ENCODE results near the gene SPSB2.

- TF ChIP-seq CTCF (IDR thresholded peaks at IDR 0.05; ENCODE audit: low read length) (no peak), EZH2 (optimal IDR thresholded peaks at IDR 0.05; ENCODE audit: low read depth, low read length) (no peak), EZH2phosphoT487 (IDR thresholded peaks at IDR 0.05; ENCODE audit: low read length) (no peak)
Observed at GRCh38 chr12:6849976-6850560, 23.0 kb downstream of the SPSB2 start.
